Measurements from ENCODE around the gene HS2ST1.

The HS2ST1 gene

GRCh38 chr1:87117761-87118368, 203.4 kb downstream of the HS2ST1 start:
- no peak for DNase-seq

GRCh38 chr1:87119541-87120140, 205.2 kb downstream of the HS2ST1 start:
- no peak for DNase-seq

DNA sequence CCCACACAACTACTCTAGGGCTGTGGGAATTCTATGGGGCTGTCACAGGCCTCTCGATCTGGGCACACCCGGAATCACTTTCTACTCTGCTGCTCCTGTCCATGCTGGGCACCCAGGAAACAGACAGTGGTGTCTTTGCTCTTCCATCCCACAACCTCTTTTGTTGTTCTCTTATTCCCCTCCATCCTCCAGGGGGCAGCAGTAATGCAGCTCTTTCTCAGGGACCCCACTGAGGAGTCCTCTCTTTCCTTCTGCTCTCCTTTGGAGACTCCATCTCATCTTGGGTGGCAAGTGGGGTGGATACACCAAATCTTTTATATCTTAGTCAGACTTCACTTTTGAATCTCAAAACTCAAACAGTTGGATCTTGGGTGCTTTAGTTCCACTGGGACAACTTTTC, 206.3 kb downstream of the HS2ST1 start:
- no peak for DNase-seq

DNA sequence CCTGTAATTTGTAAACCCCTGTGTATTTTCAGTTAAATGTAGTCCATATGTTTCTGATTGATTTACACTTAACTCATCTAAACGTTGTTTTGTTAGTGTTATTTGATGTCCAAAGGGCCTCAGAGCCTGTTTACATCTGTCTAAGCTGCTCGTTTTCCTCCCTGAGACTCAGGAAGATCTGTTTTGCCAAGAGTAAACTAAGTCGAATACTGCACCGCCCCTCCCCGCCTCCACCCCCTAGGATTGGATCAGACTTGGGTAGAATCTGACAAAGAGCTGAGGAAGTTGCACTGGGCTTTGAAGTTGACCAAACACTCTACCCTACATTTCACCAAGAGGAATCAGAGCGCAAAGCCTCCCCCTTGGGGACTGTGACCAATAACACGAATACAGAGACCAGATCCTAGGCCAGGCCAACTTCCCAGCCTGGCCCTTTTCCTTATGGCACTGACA, 207.3 kb downstream of the HS2ST1 start:
- no peak for DNase-seq

GRCh38 chr1:87122243-87122642, 207.8 kb downstream of the HS2ST1 start:
- DNase-seq = no peak

DNA sequence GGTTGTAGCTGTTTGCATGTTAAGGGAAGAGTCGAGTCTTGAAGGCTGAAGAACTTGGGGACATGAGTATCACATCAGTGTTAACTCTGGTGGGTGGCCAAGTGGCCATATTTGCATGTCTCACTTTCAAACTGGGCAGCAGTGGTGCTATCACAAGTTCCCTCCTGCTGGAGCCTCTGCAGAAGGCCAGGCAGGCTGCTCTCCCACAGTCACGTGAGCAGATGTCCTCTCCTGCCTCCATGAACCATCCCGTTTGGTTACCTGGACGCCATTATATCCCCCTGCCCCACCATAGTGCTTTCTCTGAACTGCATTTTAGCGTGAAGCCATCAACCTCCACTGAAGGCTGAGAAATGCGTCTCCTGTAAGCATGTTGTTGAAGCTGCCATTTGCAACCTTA, 209.2 kb downstream of the HS2ST1 start:
- DNase-seq = no peak

DNA sequence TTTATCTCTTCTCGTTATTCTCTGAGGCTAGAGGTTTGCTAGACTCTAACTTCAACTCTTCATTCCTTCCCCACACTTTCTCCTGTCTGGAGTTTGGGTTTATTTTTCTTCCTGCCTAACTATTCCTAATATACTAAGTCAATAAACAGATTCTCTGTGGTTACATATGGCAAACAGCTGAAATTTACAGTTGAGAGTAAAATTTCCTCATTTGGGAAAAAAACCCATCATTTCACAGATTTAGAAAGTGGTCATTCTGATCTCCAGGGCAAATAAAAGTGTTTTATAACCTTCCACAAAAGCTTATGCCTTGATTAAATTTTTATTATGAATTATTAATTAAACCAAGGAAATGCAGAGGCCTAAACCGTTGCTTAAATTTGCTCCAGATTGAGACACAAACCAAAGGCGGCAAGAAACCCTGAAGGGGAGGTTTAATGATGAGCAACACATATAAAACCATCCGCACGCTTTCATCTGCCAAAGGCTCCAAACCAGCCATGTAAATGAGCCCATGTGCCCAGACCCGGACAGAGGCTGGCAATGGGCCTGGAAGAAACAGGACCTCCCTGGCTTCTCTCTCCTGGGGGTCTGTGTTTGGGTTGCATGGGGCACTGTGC, 212.6 kb downstream of the HS2ST1 start:
- no peak for DNase-seq

GRCh38 chr1:87127581-87127980, 213.1 kb downstream of the HS2ST1 start:
- DNase-seq = no peak

DNA sequence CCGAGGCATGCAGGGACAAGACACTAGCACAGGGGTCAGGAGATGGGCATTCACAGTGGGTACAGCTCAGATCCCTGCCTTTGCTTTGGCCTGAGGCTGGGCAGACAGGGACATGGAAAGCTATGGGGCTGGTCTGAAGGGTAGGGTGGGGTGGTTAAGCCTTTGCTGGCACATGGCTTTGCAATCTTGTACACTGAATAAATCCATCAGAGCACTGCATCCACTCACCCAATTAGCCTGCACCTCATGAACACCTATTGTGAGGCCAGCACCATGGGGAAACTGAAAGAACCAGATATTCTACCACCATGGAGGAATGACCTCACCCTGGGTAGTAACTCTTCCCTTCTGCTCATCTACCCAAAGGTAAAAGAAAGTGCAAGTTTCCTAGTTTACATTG, 214.6 kb downstream of the HS2ST1 start:
- DNase-seq = no peak

DNA sequence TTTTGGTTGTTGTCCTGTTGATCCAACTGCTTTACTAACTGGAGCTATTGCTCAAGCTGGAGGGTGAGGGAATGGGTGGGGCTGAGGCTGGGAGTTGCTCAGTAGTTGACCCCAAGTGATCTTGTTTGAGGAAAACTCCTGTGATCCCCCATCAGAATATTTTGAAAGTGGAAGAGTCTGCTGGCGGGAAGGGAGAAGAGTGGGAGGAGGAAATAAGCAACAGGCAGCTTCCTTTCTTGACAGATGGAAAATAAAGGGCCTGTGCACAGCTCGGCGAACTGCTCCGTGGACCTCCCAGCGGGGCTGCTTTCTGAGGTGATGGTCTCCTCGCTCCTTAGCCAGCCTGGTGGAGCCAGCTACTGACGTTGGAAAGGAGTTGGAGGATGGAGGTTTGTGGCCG, 215.2 kb downstream of the HS2ST1 start:
- no peak for DNase-seq

GRCh38 chr1:87130438-87130837, 216.0 kb downstream of the HS2ST1 start:
- DNase-seq = no peak

DNA sequence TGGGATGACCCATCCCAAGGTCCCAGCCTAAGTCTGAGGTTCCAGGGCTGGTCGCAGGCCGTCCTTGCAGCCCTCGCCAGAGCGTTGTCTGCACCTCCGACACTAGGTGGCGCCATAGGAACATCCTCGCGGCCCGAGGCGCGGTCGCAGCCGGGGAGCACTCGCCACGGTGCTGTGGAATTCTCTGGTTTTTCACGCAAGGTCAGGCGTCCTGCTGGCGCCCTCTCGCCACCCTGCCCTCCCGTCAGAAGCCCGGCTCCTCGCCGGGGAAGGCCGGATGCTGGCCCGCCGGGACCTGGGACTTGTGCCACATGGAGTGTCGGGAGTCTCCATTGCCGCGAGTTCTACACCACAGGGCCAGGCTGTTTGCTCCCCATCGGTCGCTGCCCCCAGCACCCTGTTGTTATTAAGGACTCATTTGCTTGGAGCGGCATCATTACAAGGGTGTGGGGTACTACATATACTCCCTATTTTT, 217.4 kb downstream of the HS2ST1 start:
- DNase-seq = peak; percentile 63 to 73

DNA sequence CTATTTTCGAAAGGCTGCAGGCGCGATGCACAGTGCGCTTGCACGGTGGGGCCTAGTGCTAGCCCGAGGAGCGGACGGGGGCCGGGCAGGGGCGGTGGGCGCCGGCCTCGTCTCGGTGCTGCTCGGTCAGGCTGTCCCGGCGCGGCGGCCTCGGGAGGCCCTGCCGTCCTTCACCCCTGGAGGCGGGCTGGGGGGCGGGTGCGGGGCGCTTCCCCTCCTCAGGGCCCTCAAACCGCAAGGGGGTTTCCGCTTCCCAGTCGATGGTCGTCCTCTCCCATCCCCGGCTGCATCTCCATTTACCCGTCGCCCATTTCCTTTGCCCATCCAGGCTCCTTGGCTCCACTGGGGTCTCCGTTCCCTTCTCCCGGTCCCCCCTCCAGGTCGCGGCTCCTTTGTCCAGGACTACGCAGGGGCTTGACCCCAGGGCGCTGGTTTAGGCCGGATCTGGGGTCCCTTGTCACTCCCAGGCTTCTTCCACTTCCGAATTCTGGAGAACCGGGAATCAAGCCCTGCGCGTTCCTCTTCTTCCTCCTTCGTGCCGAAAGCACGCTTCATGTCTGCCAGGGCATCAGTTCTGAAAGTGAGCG, 217.9 kb downstream of the HS2ST1 start:
- DNase-seq = no peak

- DNase-seq = no peak
Measured at GRCh38 chr1:87134061-87134460, 219.6 kb downstream of the HS2ST1 start.

- DNase-seq = no peak
Measured at GRCh38 chr1:87134625-87135328, 220.3 kb downstream of the HS2ST1 start.

DNA sequence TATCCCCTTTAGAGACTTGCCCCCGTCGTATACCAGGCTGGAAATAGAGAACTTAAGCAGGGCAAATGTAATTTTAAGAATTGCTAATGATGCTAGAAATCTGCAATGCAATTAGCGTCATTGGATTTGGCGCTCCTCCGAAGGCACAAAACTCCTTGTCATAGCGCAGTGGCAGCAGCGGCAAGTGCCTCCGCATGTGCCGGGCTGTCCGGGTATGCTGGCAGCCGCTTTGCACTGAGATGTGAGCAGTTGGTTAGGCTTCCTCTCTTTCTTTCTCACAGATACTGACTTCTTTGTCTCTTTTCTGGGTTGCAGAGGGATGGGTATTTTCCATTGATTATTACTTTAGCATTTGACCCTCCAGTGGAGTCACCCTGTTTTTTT, 220.9 kb downstream of the HS2ST1 start:
- no peak for DNase-seq

GRCh38 chr1:87136607-87137341, 222.3 kb downstream of the HS2ST1 start:
- DNase-seq = no peak

GRCh38 chr1:87137342-87137739, 222.9 kb downstream of the HS2ST1 start:
- no peak for DNase-seq

DNA sequence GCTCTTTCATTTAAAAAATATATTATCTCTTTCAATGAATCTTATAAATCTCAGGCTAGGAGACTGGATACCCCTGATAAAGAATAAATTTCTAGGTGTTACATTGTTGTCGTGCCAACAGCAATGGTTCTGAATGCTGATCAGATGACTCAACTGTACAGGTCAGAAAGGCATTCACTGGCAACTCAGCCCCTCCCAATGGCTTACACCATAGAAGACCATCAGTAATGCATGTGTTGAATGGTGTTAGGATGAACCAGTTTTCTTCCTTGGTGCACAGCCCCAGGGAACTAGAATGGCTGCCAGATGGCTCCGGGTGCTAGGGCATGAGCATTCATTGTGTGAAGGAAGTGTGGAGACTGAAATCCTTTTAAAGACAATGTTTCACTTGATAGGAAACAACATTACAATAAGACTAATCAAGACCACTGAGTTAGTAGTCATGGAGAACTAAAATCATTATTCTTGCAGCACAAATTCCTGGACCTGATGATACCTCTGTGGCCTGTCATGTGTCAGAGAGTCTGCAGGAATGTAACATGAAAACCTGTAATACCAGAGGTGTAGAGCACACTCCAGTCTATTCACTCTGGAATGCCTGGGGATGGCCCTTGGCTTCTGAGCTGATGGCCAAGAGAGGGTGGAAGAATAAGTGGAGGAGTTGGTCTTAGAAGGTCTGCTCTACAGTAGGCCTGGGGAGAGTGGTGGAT, 226.6 kb downstream of the HS2ST1 start:
- no peak for DNase-seq

DNA sequence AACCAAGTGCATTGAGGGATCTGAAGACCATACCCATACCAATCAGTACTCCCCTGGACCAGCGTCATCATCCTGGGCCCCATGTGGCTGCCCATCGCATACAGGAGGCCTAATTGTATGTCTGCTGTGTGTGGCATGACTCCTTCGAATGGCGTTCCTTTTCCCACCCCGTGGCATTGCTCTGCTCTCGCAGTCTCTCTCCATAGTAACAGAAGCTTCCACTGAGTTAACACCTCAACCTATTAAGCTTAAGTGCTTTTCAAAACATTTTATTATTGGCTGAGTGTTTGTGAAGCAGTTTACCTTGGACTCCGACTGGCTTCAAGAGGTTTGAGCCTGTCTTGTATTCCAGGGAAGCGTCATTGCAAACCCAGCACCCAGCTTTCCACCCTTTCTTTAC, 227.1 kb downstream of the HS2ST1 start:
- DNase-seq = no peak

- no peak for DNase-seq
Measured at GRCh38 chr1:87143413-87144135, 229.1 kb downstream of the HS2ST1 start.

Data from CD4-positive, alpha-beta T cell treated with Interferon alpha-2 for 1 hour (primary cell).